HG02642 (cell line): ENCODE measurements around the gene PFKM.
"Not testable (repeated sequence)": the region's sequence is repeated elsewhere in the genome, so short reads cannot be mapped to it uniquely, and the experiment has no call there.

Source experiments
- ATAC-seq: cut with Tn5 transposase; IDR thresholded peaks from one replicate; pipeline ENCODE4 v1.9.1; 2021; ENCODE audit warnings: mild to moderate bottlenecking; ENCODE audit not compliant: unreplicated experiment, poor library complexity

PFKM gene

DNA sequence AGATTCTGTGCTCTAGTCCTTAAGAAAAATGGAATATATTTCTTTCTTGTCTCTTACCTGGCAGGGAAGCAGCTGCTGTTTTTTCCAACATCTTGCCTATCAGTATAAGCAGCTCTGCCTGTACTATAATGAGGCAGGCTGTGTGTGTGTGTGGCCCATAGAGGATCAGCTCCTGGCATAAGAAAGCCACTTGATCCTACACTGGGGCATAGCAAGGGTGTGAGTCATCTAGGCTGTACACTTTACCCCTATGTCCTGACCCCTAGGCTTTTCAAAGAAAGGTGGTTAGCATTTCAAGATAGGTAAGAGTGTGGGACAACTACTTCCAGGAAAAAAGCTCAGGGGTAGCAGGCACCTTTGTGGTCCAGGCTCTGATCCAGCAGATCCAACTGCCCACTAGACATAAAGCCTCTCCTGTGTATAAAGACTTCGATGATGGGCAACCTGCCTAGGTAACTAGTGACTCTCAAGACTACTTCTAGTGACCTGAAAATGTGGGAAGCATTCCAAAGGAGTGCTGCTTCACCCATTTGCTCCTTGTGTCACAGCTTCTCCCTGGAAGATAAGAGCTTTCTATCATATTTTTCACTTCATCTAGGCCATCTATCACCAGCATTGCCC is 8.4 kb upstream of the PFKM start:
- no peak for ATAC-seq

DNA sequence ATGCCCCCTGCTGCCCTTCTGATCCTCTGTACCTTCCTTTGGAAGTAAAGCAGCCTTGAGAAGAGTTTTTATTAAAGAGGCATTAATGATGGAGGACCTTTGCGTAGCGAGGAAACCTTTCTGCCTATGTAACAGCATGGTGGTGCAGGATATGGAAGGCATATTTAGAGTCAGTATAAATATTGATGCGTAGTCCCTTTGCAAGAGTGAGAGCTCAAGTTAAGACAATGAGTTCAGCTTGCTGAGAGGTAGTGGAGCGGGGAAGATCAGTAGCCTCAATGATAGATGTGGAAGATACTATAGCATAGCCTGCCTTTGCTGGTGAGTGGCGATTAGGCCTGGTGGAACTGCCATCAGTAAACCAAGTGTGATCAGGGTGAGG is 7.9 kb upstream of the PFKM start:
- not testable (repeated sequence) for ATAC-seq

DNA sequence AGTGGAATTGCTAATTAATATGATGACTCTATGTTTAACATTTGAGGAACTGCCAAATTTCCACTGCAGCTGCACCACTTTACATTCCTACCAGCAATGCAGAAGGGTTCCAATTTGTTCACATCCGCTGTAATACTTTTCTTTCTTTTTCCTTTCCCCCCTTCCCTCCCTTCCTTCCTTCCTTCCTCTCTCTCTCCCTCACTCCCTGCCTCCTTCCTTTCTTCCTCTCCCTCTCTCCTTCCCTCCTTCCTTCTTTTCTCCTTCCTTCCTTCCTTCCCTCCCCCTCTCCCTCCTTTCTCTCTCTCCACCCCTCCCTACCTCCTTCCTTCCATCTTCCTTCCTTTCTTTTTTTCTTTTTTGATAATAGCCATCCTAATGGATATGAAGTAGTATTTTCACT is 3.2 kb upstream of the PFKM start:
- no peak for ATAC-seq

DNA sequence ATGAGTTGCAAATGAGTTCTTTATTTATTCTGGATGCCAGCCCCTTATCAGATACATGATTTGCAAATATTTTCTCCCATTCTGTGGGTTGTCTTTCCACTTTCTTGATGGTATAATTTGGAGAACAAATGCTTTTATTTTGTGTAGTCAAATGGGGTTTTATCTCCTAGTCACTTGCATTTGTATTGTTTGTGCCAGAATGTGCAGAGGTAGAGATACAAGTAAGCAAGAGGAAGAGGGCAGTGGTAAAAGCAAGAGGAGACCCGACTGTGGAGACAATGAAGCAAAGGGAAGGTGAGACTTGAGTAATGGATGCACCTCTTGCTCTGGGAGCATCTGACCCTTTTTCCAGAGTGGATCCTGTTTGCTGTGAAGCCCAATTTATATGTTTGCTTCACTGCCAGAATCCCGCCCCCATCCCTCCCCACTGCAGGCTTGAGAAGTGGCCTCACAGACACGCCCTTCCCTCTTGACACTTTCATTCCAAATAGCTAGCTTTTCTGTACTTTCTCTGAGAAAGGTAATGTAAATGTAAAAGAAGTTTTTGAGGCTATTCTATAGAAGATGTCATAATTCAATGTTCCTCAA is 786 bp upstream of the PFKM start:
- no peak for ATAC-seq

DNA sequence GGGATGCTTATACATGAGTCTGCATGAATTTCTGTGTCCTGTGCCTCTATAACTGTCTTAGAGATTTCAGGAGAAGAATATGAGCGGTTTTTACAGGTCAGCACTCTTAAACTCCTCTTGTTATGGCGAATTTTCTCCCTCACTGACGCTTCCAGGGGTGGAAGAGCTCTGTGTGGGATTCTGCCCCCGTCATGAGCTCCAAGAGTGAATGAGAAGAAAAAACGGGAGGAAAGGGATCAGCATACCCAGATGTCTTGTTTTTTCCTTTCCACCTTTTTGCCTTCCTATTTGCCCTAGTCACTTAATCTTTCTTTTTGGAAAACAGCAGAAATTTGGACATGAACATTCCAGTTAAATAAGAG is 651 bp downstream of the PFKM start:
- ATAC-seq, result no peak

DNA sequence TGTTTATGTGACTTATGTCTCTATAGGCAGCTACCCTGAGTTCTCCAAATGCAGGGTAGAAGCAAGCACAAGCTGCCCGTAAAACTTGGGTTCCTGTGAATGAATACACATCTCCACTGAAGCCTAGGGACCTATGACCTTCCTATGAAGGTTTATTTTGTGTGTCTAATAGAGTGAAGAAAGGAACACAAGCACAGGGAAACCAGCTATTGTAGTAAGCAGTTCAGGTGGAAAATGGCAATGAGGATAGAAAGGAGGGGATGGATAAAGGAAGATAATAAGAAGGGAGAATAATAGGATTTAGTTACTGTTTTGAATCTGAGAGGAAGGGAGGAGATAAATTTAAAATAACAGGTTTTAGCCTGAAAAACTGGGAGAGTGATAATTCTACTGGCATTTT is 2.4 kb downstream of the PFKM start:
- ATAC-seq, result no peak

DNA sequence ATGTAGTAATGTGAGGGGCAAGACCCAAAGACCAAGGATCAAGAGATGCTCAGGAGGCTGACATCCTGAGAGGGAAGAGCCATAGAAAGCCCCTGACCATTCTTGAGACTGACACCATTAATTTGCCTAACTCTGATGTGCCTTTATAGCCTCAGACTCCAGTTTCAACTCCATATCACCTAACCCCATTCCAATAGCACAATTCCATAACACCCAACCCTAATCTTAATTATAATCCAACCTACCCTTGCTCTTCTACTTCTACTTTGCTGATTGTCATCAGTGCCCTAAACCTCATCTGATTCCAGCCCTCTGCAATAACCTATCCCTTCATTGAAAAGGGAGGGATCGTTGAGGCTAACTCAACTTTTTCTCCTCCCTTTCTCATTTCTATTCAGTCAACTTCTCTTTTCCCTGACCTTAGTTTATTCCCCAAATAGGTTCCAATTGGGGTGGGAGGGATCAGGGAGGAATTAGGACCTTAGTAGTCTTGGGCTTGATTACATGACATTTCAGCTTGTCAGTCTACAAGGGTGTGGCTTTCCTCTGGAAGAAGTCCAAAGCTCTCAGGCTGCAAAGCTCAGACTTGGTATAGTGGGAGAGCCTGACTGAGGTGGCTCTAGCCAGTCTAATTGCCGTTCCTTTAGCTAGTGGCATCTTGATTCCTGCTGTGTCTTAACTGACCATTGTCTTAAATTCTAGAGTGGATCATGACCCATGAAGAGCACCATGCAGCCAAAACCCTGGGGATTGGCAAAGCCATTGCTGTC is 3.1 kb downstream of the PFKM start:
- no peak for ATAC-seq

DNA sequence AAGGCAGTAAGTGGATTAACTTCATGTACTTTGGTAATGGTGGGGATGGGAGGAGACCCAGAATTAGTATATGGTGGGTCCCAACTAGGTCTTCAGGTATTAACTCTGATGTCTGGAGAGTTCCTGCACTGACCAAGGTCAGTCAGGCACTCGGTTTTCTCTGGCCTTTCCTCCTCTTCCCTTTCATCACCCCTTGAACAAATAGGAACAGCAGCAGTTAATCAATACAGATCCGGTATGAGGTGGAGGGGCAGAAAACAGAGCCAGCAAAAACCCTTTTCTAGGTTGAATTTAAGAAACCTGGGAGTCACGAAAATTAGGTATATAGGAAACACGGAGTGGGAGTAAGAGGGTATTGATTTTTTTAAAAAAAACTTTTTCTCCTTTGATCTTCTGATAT is 4.0 kb downstream of the PFKM start:
- no peak for ATAC-seq

DNA sequence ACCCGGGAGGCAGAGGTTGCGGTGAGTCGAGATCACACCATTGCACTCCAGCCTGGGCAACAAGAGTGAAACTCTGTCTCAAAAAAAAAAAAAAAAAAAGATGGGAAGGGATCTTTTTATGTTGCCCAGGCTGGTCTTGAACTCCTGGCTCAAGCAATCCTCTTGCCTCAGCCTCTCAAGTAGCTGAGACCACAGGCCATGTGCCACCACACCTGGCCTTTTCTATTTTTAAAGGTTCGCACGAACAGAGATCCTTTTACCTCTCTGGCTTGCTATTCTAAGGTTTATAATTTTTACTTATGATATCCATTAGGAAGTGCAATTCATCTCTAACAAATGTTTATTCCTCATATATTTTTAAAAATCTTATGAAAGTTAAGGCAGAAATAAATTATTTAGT is 6.4 kb downstream of the PFKM start:
- not testable (repeated sequence) for ATAC-seq

DNA sequence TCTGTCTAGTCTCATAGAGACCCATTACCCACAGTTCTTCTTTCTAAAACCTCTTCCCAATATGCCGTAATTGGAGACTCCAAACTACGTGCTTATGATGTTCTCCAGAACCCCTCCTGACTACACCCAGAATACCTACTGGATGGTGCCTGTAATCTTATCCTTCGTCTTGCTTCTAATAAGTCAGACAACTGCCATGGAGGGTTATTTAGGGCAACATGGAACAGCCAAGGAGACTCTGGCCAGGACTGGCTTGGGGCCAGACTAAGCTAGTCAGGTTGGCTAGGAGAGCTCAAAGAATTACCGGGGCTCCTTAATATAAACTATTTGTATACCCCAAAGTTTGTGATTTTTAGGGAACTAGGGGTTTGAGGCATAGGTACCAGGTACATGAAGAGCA is 6.8 kb downstream of the PFKM start:
- ATAC-seq, result no peak

DNA sequence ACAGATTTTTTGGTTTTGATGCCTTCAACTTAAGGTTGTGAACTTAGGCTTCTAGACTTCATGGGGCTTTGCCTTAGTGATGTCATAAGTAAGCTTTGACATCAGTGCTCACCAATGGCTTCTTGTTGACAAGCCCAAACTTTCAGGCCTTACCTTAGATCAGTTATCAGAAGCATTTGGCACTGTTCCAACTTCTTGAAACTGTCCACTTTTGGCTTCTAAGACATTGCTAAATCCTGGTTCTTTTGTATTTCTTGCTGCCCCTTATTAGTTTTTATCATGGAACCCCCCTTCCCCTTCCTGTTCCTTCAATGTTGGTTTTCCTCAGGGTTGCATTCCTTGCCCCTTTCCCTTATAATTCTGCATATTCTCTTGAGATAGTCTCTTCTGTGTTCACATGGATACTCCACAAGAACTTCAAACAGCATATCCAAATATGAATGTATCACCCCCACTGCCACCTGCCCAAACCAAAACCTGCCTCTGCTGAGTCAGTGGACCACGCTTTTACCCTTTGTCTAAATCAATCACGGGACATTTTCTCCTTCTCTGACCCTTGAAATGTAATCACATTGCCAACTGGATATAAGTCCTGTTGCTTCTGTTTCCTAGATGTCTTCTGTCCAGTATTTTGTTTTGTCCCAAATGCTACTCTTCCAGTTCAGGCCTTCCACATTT is 7.9 kb downstream of the PFKM start:
- ATAC-seq, result no peak

DNA sequence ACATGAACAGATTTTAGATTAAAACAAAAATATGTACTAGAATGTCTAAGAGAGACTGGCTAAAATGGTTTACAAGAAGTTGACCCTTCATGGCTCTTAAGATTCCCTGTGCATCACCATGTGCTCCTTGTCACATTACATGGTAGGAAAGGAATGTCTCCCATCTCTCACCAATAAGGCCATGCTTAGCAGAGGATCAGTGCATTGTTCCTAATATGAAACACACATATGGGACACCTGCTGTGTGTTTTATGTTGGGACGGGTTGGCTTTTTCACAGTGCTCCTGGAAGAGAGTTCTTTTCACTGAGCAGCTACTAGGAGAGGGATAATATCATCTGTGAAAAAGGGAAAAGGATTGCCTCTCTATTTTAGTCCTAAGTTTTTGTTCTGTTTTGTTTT is 9.6 kb downstream of the PFKM start:
- no peak for ATAC-seq

DNA sequence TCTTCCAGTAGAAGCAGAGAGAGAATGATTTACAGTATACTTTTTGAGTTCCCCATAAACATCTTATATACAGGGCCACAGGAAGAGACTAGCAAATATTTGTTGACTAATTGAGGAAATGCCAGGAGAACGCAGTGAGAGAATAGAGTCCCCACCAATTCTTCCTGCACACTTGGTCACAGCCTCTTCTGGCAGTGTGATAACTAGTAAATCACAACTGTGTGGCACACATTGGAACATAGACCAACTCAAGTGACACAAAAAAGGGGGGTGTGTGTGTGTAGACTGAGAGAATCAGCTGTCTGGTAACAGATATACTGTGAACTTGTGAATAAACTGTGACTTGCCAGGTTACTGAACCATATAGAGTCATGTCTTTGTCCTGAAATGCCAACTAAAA is 10.2 kb downstream of the PFKM start:
- no peak for ATAC-seq

DNA sequence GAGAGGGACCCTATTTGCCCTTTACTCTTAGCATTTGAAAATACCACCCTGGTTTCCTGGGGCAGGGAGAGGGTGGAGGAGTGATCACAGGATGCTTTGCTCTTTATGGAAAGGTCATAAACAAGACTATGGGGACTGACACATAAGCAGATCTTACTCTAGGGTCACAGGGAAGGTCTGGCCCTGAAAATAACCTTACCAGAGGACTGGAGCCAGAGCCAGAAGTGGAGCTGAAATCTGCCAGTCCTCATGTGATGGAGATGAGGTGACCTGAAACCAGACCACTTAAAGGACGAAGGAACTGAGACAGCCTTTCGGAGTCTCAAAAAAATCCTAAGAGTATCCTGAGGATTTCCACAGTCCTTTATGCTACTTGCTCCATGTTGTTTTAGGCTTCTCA is 12.4 kb downstream of the PFKM start:
- no peak for ATAC-seq

DNA sequence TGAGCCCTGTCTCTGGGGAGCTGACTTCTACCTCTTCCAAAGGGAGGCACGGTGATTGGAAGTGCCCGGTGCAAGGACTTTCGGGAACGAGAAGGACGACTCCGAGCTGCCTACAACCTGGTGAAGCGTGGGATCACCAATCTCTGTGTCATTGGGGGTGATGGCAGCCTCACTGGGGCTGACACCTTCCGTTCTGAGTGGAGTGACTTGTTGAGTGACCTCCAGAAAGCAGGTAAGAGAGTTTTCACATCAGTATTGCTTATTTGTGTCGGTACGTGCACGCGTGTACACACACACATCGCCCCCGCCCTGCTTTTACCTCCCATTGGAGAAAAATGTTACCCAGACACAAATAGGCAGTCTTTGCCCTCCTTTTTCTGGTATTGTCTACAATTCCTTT is 13.7 kb downstream of the PFKM start:
- ATAC-seq, result no peak

DNA sequence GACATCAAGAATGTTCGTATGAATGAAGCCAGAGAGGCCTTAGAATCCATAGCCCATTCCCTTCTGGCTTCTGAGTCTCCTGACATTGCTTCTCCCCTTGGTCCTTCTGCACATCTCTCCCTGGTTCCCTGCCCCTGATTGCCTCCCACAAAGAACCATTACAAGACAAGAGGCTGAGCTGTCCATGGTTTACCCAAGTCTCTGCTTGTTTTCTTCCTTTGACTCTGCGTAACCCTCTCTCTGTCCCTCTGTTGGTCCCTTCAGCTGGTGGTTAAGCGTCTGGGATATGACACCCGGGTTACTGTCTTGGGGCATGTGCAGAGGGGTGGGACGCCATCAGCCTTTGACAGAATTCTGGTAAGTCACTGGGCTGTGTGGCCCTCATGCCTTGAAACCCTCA is 15.9 kb downstream of the PFKM start:
- no peak for ATAC-seq

DNA sequence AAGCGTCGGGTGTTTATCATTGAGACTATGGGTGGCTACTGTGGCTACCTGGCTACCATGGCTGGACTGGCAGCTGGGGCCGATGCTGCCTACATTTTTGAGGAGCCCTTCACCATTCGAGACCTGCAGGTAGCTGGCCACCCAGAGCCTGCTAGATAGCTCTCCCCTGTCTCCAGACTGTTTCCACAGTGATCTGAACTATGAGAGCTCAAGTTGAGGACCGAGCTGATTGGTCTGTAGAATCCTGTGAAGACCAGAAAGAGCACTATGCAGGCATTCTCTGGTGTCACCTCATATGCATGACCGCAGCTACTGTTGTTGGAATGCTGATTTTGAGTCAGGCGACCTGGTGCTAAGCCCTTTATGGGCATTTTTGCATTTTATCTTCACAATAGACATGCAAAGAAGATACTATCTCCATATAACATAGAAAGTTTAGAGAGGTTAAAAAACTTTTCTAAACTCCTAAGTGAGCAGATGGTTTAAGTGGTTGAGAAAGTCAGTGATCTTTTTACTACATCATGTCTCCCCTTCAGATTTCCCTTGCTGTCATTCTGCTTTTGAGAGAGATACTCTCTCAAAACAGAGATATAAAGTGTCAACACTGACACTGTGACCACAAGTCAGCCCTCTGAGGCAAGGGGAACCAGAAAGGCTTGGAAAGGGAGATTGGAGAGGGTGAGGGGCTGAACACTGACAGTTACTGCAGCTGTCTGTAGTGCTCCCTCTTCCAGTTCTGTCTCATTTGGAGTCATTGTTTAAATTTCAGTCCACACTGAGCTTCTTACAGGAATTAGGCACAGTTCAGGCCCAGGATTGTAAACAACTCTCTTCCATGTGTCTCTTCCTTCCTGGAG is 23.9 kb downstream of the PFKM start:
- no peak for ATAC-seq

DNA sequence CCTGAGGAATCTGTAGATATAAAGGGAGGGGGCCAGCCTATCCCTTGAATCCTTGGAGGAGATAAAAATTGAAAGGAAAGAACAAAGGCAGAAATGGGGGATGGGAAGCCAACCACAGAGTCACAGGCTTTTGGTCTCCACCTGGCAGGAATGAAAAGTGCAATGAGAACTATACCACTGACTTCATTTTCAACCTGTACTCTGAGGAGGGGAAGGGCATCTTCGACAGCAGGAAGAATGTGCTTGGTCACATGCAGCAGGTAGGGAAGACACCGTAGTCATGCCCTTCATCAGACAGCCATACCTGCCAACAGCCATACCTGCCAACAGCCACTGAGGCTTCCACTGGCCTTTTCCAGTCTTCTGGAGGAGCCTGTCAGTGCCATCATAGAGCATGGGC is 24.7 kb downstream of the PFKM start:
- no peak for ATAC-seq

DNA sequence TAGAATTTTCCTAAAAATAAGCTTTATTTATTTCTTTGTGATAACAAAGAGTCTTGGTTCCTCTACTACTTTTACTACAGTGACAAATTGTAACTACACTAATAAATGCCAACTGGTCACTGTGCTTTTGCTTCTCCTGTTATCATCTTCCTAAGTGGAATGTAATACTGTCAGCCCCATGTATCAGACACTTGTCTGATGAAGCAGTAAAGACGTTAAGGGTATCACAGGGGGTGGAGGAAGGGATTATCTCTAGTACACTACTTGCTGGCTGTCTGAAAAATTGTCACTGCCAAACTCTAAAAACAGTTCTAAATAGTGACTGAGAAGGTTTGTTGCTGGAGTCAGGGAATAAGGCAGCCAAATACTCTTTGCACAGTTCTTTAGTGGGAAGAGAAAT is 26.8 kb downstream of the PFKM start:
- ATAC-seq, result no peak

DNA sequence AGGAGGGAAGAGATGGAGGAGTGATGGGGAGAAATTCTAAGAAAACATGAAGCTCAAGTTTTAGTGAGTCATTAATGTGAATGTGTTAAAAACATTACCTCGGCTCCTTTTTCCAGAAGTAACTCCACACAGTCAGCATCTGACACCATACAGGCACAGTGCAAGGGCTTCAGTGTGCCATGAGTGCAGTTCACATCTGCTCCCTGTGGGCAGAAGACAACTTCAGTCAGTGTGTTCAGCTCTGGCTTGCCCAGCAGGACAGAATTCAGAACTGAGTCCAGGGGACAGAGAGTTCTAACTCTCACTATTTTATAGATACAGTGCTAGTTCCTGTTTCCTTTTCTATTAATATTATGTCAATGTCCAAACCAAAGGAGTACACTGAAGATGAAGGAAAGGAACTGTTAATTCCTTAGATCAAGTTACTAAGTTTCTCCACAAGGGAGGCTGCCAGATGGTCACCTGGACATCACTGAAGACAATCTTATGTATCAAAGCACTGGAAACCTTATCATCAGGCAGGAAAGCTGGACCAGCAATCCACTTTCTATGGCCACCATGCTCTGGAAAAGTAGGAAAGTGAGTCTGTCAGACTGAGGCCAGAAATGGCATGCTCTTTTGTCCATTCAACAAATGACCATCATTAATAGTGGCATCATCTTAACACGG is 32.1 kb downstream of the PFKM start:
- ATAC-seq, result no peak
